Activated naive CD4-positive, alpha-beta T cell treated with anti-CD3 and anti-CD28 coated beads, Interleukin-2, amount 50 U/mL, for 24 hours (primary cell): ENCODE data around the gene FNIP2.
"Not testable (repeated sequence)": the region's sequence is repeated elsewhere in the genome, so short reads cannot be mapped to it uniquely, and the experiment has no call there.

Source experiments
- H3K27ac Mint-ChIP-seq: one replicate; pipeline ENCODE4 v1.8.0; 2021; ENCODE audit warnings: mild to moderate bottlenecking, mixed read lengths
- H3K27me3 Mint-ChIP-seq: one replicate; pipeline ENCODE4 v1.8.0; 2021; ENCODE audit warnings: mixed read lengths
- H3K36me3 Mint-ChIP-seq: one replicate; pipeline ENCODE4 v1.8.0; 2021; ENCODE audit warnings: mixed read lengths
- H3K4me1 Mint-ChIP-seq: one replicate; pipeline ENCODE4 v1.8.0; 2021; ENCODE audit warnings: mixed read lengths
- H3K4me3 Mint-ChIP-seq: one replicate; pipeline ENCODE4 v1.8.0; 2021; ENCODE audit warnings: mild to moderate bottlenecking, mixed read lengths
- H3K9me3 Mint-ChIP-seq: one replicate; pipeline ENCODE4 v1.8.0; 2021; ENCODE audit warnings: mixed read lengths

FNIP2 gene

DNA sequence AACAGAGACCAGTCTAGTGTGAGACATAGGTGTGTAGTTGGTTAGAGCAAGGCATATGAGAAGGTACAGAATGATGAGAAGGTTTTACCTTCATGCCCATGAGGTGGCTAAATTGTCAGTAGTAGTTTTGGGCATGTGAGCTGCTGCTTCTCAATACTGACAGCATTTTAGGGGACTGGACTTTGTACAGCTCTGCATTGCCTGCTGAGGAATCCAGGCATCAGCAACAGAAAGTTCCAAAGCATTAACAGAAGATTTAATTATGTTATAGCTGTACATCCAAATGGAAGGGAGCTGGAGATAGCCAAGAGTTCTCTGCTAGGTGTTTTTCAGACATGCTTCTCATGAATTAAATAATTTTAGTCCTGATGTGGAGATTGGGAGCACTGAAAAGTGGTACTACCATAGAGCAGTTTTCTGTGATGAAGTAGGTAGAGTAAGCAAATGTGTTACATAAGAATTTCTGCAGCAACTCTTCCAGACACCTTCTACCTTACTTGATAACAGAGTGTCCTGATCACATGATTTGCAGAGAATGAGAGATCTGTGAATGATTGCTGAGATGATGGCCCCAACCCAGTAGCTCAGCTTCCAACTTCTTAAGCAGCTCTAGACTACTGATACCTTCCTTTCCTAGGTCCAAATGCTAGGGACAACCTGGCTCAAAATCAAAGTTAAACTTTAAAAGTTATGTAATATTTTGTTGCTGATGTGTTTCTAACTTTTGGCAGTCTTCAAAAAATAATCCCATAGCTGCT, 30.4 kb downstream of the FNIP2 start:
- Mint-ChIP-seq H3K27me3 (no peaks in the 10 kb centered on the region), H3K36me3 (no peaks in the 10 kb centered on the region), H3K4me3 (no peak overlapping the region), H3K9me3 (no peaks in the 10 kb centered on the region), H3K4me1 (peaks cover 14% of the 10 kb centered on the region), H3K27ac (no peak overlapping the region)

DNA sequence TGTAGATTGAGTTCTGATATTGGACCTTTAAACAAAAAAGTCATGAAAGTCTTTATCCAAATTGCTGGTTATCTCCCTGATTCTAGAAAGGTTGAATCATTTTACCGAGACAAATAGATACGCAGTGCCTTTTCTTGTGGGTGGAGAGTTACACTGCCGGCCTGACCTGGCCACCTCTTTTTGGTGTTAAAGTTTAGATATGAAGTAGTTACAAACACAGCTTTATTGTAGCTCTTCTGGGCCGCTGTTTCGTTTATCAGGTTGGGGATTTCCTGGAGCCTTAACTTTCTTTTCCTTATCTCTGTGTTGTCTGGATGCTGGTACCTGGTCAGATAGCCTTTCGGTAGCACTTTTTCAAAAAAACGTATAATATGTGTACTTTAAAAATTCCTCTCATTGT, 31.0 kb downstream of the FNIP2 start:
- H3K9me3 Mint-ChIP-seq = no peaks in the 10 kb centered on the region
- H3K4me1 Mint-ChIP-seq = peaks cover 14% of the 10 kb centered on the region
- no peaks in the 10 kb centered on the region for H3K27me3 Mint-ChIP-seq
- H3K36me3 Mint-ChIP-seq = no peaks in the 10 kb centered on the region
- no peak overlapping the region for H3K27ac Mint-ChIP-seq
- no peak overlapping the region for H3K4me3 Mint-ChIP-seq

DNA sequence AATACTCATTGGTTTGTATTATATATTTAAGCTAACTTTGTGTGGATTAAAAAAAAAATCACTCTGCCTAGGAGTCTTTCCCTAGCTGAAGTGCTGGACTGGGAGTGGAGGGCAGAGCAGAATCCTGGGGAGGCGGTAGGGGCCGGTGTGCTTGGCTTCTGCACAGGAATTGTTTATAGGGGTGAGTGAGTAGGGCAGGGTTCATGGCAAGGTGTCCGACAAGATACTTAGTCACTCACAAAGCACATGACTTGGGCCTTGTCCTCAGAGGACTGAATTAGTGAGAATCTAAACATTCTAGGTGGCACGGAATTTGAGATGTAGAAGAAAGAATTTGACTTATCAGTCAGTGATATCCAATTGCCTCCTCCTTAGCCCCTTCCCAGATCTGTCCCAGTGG, 32.2 kb downstream of the FNIP2 start:
- no peak overlapping the region for H3K27ac Mint-ChIP-seq

DNA sequence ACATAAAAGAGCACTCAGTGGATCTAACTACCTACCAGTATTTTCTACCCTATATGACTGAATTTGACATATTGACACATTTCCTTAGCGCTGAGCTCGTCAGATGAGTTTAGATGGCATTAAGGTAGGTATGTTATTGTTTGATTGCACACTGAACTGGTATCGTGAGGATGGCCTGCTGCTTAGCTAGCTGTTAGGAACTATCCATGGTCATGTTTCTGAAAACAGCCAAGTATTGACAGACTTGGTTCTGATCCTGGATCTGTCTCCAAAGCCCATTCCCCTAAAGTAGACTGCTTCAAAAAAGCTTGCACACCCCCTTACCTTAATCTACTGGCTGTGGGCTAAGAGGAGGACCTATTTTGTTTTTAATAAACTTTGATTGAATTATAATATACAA, 32.9 kb downstream of the FNIP2 start:
- Mint-ChIP-seq H3K4me3 (no peak overlapping the region), H3K36me3 (no peaks in the 10 kb centered on the region), H3K4me1 (peaks cover 14% of the 10 kb centered on the region), H3K27me3 (no peaks in the 10 kb centered on the region), H3K27ac (no peak overlapping the region), H3K9me3 (no peaks in the 10 kb centered on the region)

More for the DNA sequence above, 32.2 kb downstream of the FNIP2 start:
- no peaks in the 10 kb centered on the region for H3K27me3 Mint-ChIP-seq
- no peaks in the 10 kb centered on the region for H3K36me3 Mint-ChIP-seq
- H3K4me1 Mint-ChIP-seq = peaks cover 14% of the 10 kb centered on the region
- H3K4me3 Mint-ChIP-seq = no peak overlapping the region
- no peaks in the 10 kb centered on the region for H3K9me3 Mint-ChIP-seq

DNA sequence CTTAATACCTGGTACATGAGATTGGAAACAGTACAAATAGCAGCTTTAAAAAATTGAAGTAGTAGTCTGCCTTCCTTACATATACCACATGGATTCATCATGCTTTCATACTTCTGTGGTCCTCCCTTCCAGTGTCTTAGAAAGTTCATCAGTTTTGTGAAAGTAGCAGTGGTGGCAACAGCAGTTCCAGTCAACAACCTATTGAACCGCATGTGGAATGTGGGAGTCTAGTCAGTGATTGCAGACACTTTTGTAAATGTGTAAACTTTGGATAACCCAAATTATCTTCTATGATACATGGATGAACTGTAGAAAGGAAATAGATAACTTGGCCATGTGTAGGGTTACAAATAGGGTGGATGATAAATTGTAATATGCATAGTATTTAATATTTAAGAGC, 34.1 kb downstream of the FNIP2 start:
- no peaks in the 10 kb centered on the region for H3K36me3 Mint-ChIP-seq
- no peak overlapping the region for H3K4me3 Mint-ChIP-seq
- H3K4me1 Mint-ChIP-seq = peaks cover 14% of the 10 kb centered on the region
- no peaks in the 10 kb centered on the region for H3K27me3 Mint-ChIP-seq
- no peak overlapping the region for H3K27ac Mint-ChIP-seq
- no peaks in the 10 kb centered on the region for H3K9me3 Mint-ChIP-seq

DNA sequence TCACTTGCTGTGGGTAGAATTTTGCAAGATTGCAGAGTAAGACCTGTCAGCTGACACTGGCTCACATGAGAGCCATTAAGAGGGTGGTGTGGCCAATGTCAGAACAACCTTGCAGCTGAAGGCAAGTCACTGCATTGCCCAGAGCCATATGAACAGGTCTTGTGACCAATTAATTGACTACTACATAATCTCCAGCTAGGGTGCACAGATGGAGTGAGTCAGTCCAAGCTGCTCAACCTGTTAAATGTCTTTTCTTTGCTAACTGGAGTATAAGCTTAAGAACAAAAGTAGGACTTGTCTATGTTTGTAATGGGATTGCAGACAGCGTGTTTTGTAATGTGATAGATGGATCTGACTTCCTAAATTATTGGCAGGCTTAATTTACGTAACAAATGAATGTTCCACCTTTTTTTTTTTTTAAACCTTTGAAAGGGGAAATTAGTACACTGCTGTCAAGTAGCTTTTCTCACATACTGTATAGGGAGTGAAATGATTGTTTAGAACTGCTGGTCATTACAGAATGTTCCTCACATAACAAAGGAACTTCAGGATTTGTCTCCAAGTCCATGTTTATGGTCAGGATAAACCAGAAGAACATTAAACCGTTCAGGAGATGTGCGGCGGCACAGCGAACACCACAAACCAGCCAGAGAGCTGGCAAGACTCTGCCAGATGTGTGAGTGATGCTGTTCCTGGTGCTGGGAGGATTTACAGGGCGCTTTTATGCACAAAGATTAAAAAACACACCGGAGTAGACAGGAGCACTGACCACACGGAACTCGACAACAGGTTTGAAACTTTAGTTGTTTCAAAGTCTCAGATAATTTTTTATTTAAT, 37.0 kb downstream of the FNIP2 start:
- no peak overlapping the region for H3K4me3 Mint-ChIP-seq
- H3K27me3 Mint-ChIP-seq = no peaks in the 10 kb centered on the region
- H3K27ac Mint-ChIP-seq = no peak overlapping the region
- no peaks in the 10 kb centered on the region for H3K9me3 Mint-ChIP-seq
- H3K4me1 Mint-ChIP-seq = peaks cover 29% of the 10 kb centered on the region
- H3K36me3 Mint-ChIP-seq = no peaks in the 10 kb centered on the region

DNA sequence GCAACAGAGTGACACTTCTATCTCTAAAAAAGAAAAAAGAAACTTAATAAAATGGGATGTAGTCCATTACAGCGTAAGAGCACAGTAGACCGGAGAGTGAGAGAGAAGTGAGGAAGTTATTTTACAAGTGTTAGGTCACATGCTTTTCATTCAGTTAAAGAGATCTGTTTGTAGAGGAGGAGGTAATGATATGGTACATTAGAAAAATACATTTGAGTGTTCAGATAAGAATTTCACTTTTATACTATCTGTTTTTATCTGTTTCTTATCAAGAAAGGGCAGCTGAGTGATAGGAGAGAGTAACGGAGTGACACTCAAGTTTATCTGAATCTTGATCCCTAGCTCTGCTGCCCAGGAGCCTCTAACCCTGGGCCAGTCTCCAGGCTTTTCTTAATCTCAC, 38.9 kb downstream of the FNIP2 start:
- Mint-ChIP-seq H3K27me3 (no peaks in the 10 kb centered on the region), H3K9me3 (no peaks in the 10 kb centered on the region), H3K36me3 (no peaks in the 10 kb centered on the region), H3K4me3 (no peak overlapping the region), H3K27ac (no peak overlapping the region), H3K4me1 (peaks cover 44% of the 10 kb centered on the region)

DNA sequence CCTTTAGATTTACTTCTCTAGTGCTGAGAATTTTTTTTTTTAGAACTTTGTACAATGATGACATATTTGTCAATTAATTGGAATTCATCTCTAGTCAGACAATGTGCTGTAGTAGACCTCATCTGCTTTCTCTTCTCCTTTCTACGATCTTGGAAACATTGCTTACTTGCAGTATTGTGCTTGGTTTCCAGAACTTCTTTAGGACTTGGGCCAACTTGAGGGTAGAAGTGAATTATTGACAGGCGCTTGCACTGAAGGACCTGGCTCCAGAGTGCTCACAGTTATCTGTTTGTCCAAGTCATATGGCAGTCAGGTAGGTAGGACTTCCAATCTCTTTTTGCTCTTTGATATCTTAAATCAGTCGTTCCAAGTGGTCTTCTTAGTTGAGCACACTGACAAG, 39.6 kb downstream of the FNIP2 start:
- Mint-ChIP-seq H3K27me3 (no peaks in the 10 kb centered on the region), H3K36me3 (no peaks in the 10 kb centered on the region), H3K4me1 (peaks cover 44% of the 10 kb centered on the region), H3K4me3 (no peak overlapping the region), H3K9me3 (no peaks in the 10 kb centered on the region), H3K27ac (no peak overlapping the region)

DNA sequence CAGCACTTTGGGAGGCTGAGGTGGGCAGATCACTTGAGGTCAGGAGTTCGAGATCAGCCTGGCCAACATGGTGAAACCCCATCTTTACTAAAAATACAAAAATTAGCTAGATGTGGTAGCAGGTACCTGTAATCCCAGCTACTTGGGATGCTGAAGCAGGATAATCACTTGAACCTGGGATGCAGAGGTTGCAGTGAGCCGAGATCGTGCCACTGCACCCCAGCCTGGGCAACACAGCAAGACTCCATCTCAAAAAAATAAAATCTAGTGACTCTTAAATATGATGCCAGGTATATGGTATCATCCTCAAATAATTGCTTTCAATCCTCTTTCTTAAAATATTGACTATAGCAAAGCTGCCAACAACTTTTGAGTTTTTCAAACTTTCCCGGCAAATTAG, 40.4 kb downstream of the FNIP2 start:
- H3K4me1 Mint-ChIP-seq = peaks cover 49% of the 10 kb centered on the region
- not testable (repeated sequence) for H3K36me3 Mint-ChIP-seq

DNA sequence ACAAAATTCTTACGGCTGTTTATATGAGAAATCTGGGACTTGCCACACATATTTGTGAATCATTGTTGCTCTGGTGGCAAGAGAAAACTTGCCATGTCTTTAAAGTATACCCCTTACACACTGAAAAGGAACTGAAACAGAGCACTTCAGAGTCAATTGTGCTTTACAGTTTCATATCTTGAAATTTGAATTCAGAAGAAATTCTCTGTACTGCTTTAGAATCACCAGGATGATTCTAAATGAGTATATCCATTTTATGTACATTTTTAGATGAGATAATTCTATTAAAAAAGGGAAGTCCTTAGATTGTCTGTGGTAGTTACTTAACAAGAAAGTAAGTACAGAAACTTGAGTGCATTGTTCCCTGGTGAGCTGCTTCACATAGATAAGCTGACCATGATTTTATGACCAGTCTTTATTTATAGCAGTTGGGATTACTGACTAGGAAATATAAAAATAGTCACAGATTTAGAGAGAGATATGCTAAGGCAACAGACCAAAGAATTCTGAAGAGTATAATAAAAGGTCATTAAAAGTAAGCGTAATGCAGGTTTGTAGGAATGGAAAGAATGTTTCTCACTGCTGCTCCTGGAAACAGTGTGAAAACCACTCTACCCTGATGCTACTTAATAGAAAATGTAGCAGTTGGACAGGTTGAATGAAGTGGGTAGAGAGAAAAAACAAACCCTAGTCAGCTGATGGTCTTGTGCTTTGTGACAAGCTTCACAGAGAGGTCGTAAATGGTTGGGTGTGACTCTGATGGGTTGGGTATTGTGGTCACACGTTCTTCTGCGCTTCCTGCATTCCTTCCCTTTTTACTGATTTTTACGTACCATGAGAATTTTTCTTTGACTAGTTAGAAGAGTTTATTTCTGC, 41.0 kb downstream of the FNIP2 start:
- H3K36me3 Mint-ChIP-seq = no peaks in the 10 kb centered on the region
- peak overlapping the region; percentile 57 for H3K4me3 Mint-ChIP-seq
- no peaks in the 10 kb centered on the region for H3K9me3 Mint-ChIP-seq
- H3K27me3 Mint-ChIP-seq = no peaks in the 10 kb centered on the region
- H3K27ac Mint-ChIP-seq = peak overlapping the region; percentile 87
- peaks cover 49% of the 10 kb centered on the region for H3K4me1 Mint-ChIP-seq

More for the DNA sequence above, 40.4 kb downstream of the FNIP2 start:
- not testable (repeated sequence) for H3K9me3 Mint-ChIP-seq, H3K4me3 Mint-ChIP-seq, H3K27me3 Mint-ChIP-seq, H3K27ac Mint-ChIP-seq

DNA sequence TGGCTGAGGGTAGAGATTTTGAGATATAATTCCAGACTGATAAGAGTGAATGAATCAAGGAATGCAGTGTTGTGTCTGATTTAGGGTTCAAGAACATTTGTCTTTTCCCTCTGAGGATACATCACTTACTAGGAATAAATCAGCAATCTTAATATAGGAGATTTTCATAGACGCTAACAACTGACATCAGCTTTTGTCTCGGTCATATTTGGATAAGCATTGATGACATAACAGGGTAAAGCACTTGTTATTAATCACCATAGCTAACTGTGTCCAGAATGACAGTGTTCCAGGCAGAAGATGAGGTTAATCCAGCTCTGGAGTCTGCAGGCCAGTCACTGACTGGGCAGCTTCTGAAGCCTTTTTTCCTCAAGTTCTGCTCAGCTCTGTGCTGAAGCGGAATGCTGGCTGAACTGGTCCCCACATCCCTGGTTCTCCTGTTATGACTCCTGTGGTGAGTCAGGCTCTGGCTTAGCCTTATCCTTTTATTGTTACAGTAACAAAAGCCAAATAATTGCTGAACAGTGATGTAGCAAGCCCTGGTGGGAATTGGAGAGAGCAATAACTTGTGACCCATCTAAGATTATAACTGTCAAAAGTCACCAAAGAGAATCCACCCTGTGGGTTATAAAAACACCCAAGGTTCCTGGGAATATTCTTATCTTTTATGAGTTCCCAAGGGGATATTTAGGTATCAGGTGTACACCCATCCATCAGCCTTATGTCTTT, 41.8 kb downstream of the FNIP2 start:
- H3K36me3 Mint-ChIP-seq = no peaks in the 10 kb centered on the region
- peak overlapping the region; percentile 87 for H3K27ac Mint-ChIP-seq
- H3K4me1 Mint-ChIP-seq = peaks cover 49% of the 10 kb centered on the region
- H3K4me3 Mint-ChIP-seq = peak overlapping the region; percentile 57
- H3K27me3 Mint-ChIP-seq = no peaks in the 10 kb centered on the region
- no peaks in the 10 kb centered on the region for H3K9me3 Mint-ChIP-seq

DNA sequence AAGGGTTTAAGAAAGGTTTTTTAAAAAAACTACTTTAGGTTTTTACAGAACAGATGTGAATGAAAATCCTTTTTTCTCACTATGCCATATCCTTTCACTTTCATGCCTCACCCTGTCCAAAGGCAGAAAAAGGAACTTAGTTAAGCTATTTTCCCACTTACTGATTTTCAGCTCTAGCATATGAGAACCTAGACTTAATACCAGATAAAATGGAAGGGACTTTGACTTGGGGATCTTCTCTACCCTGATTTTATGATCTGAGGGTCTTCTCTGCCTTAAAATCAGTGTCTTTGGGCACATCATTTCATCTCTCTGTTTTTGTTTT, 42.4 kb downstream of the FNIP2 start:
- H3K36me3 Mint-ChIP-seq = no peaks in the 10 kb centered on the region
- peaks cover 49% of the 10 kb centered on the region for H3K4me1 Mint-ChIP-seq
- peak overlapping the region; percentile 16 for H3K4me3 Mint-ChIP-seq
- H3K9me3 Mint-ChIP-seq = no peaks in the 10 kb centered on the region
- H3K27ac Mint-ChIP-seq = peak overlapping the region; percentile 32
- H3K27me3 Mint-ChIP-seq = no peaks in the 10 kb centered on the region

DNA sequence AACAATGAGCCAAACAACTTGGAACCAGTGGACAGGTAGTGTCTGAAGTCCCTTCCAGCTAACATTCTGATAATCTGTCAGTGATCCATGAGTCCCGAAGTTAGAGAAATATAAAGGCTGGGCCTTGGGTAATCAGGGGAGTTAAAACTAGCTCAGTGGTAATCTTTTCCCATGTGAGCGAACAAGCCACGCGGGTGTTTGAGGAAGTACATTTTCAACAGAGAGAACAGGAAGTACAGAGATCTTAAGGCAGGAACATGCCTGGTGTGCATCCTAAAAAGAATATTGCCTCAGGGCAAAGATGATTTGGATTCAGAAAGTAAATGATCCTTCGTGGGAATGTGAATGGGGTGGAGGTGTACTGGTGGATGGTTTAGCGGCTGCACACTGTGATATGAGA, 42.9 kb downstream of the FNIP2 start:
- H3K9me3 Mint-ChIP-seq = no peaks in the 10 kb centered on the region
- H3K4me1 Mint-ChIP-seq = peaks cover 49% of the 10 kb centered on the region
- peak overlapping the region; percentile 95 for H3K27ac Mint-ChIP-seq
- peak overlapping the region; percentile 68 for H3K4me3 Mint-ChIP-seq
- no peaks in the 10 kb centered on the region for H3K36me3 Mint-ChIP-seq
- no peaks in the 10 kb centered on the region for H3K27me3 Mint-ChIP-seq

DNA sequence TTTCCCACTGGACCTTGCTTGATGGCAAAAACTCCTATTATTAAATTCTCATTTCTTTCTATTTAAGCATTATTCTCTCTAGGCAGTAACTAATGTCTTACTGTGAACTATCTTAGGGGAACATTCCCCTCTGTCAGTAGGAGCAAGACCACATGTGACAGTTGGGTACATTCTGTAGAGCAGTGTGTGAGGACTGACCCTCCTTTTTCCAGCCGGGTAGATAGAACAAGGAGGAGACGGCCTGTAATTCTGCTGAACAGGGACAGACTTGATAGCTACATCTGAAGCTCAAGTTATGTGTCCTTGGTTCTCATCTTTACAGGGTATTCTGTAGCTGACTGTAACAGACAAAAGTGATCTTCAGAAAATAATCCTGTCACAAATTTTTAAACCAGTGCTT, 43.3 kb downstream of the FNIP2 start:
- H3K4me3 Mint-ChIP-seq = peak overlapping the region; percentile 68
- no peaks in the 10 kb centered on the region for H3K36me3 Mint-ChIP-seq
- H3K9me3 Mint-ChIP-seq = no peaks in the 10 kb centered on the region
- H3K4me1 Mint-ChIP-seq = peaks cover 53% of the 10 kb centered on the region
- H3K27ac Mint-ChIP-seq = peak overlapping the region; percentile 95
- no peaks in the 10 kb centered on the region for H3K27me3 Mint-ChIP-seq

DNA sequence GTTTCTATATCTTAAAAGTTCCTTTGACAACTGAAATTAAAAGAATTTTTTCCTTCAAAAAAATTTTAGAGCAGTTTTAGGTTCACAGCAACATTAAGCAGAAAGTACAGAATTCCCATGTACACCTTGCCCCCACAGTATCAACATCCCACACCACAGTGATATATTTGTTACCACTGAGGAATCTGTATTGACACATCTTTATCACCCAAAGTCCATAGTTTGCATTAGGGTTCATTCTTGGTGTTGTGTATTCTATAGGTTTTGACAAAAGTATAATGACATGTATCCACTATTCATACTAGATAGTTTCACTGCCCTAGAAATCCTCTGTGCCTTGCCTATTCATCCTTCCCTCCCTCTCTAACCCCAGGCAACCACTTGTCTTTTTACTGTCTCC, 43.7 kb downstream of the FNIP2 start:
- H3K9me3 Mint-ChIP-seq = no peaks in the 10 kb centered on the region
- peaks cover 55% of the 10 kb centered on the region for H3K4me1 Mint-ChIP-seq
- H3K27ac Mint-ChIP-seq = no peak overlapping the region
- no peaks in the 10 kb centered on the region for H3K36me3 Mint-ChIP-seq
- no peak overlapping the region for H3K4me3 Mint-ChIP-seq
- H3K27me3 Mint-ChIP-seq = no peaks in the 10 kb centered on the region
